Muscle of leg (tissue), 11 donors: ENCODE data around the gene CCNF. TPM values are rescaled to one million over a fixed set of nuclear protein-coding genes. Genes with fewer than 3 reads are reported as not detected.

ENCODE experiments used
- DNase-seq: peaks from one replicate; pipeline ENCODE4 v3.0.0; 2013
- H3K27ac ChIP-seq: one replicate; pipeline ENCODE4 v1.5.1; 2013; ENCODE audit warnings: mild to moderate bottlenecking, low read length, control low read depth
- H3K27me3 ChIP-seq: one replicate; pipeline ENCODE4 v1.6.1; 2013; ENCODE audit warnings: low read length; ENCODE audit not compliant: control insufficient read depth, insufficient read depth
- H3K36me3 ChIP-seq: one replicate; pipeline ENCODE4 v1.6.1; 2013; ENCODE audit warnings: low read length; ENCODE audit not compliant: control insufficient read depth, insufficient read depth
- H3K4me1 ChIP-seq: one replicate; pipeline ENCODE4 v1.6.1; 2013; ENCODE audit warnings: low read length; ENCODE audit not compliant: control insufficient read depth, insufficient read depth
- H3K4me3 ChIP-seq: one replicate; pipeline ENCODE4 v1.5.1; 2013; ENCODE audit warnings: low read length, control low read depth
- H3K9me3 ChIP-seq: replicated peaks from 2 replicates; pipeline ENCODE4 v1.6.1; 2013; ENCODE audit warnings: low read depth, low read length; ENCODE audit not compliant: control insufficient read depth
- WGBS: methylation state at CpG from one replicate; pipeline ENCODE4 v1.1.5; 2013; ENCODE audit warnings: missing lambda C conversion rate; ENCODE audit not compliant: insufficient coverage; 5-methylcytosine and 5-hydroxymethylcytosine counted together
- polyA plus RNA-seq, 8 donors: library from polyadenylated mRNA; unstranded; fragments of 120-200 nt; gene quantifications; one replicate each; pipeline versions ENCODE4 v1.2.1 to v1.2.3, GENCODE V29; 2013; ENCODE audit warnings: inconsistent platforms in 1 of 8, low replicate concordance in 1 of 8; ENCODE audit not compliant: insufficient read length in 8 of 8, insufficient read depth in 1 of 8
- total RNA-seq: library from RNA; stranded (reverse); fragments of 120-200 nt; gene quantifications from one replicate; pipeline ENCODE4 v1.2.4, GENCODE V29; 2013

The CCNF gene
- total and polyA plus RNA-seq, 9 donors = 5.3 to 9.1 (median 8.0) TPM

GRCh38 chr16:2388875-2389433 is 40.3 kb upstream of the CCNF start:
- Histone ChIP-seq H3K4me1 (no peaks in the 10 kb centered on the region), H3K27ac (no peak overlapping the region), H3K9me3 (peaks cover 8% of the 10 kb centered on the region), H3K4me3 (no peak overlapping the region), H3K27me3 (peaks cover 5% of the 10 kb centered on the region), H3K36me3 (no peaks in the 10 kb centered on the region)
- no CpG with 5 or more reads among the region's 2 CpGs for WGBS
- no peak for DNase-seq

GRCh38 chr16:2392025-2392424 is 37.2 kb upstream of the CCNF start:
- peaks cover 5% of the 10 kb centered on the region for H3K27me3 ChIP-seq
- no peaks in the 10 kb centered on the region for H3K4me1 ChIP-seq
- H3K36me3 ChIP-seq = no peaks in the 10 kb centered on the region
- peaks cover 8% of the 10 kb centered on the region for H3K9me3 ChIP-seq
- no peak overlapping the region for H3K4me3 ChIP-seq
- H3K27ac ChIP-seq = no peak overlapping the region
- DNase-seq = no peak

GRCh38 chr16:2398520-2398919 is 30.7 kb upstream of the CCNF start:
- H3K27me3 ChIP-seq = no peaks in the 10 kb centered on the region
- H3K4me3 ChIP-seq = no peak overlapping the region
- 47% methylated on average over 2 of the region's 5 CpGs for WGBS
- DNase-seq = peak; percentile 15
- no peaks in the 10 kb centered on the region for H3K36me3 ChIP-seq
- no peaks in the 10 kb centered on the region for H3K9me3 ChIP-seq
- H3K27ac ChIP-seq = no peak overlapping the region
- H3K4me1 ChIP-seq = no peaks in the 10 kb centered on the region

GRCh38 chr16:2404099-2404498 is 25.1 kb upstream of the CCNF start:
- Histone ChIP-seq H3K36me3 (no peaks in the 10 kb centered on the region), H3K4me1 (no peaks in the 10 kb centered on the region), H3K4me3 (no peak overlapping the region), H3K27me3 (peaks cover under 1% of the 10 kb centered on the region), H3K27ac (no peak overlapping the region), H3K9me3 (no peaks in the 10 kb centered on the region)
- DNase-seq = no peak
- no CpG with 5 or more reads among the region's 4 CpGs for WGBS

- Histone ChIP-seq H3K9me3 (no peaks in the 10 kb centered on the region), H3K27ac (no peak overlapping the region), H3K36me3 (no peaks in the 10 kb centered on the region), H3K27me3 (peaks cover 8% of the 10 kb centered on the region), H3K4me1 (no peaks in the 10 kb centered on the region), H3K4me3 (no peak overlapping the region)
- no CpG with 5 or more reads among the region's 2 CpGs for WGBS
- DNase-seq = no peak
Measured at GRCh38 chr16:2415085-2415484, 14.2 kb upstream of the CCNF start.

GRCh38 chr16:2420035-2420434 is 9.2 kb upstream of the CCNF start:
- no peaks in the 10 kb centered on the region for H3K9me3 ChIP-seq
- no peaks in the 10 kb centered on the region for H3K36me3 ChIP-seq
- H3K4me3 ChIP-seq = no peak overlapping the region
- no peak for DNase-seq
- H3K27me3 ChIP-seq = peaks cover 4% of the 10 kb centered on the region
- no peaks in the 10 kb centered on the region for H3K4me1 ChIP-seq
- H3K27ac ChIP-seq = no peak overlapping the region

- Histone ChIP-seq H3K27me3 (peaks cover 4% of the 10 kb centered on the region), H3K27ac (no peak overlapping the region), H3K4me1 (no peaks in the 10 kb centered on the region), H3K36me3 (no peaks in the 10 kb centered on the region), H3K9me3 (no peaks in the 10 kb centered on the region), H3K4me3 (no peak overlapping the region)
- WGBS = 74% methylated on average over 4 of the region's 7 CpGs
- no peak for DNase-seq
Measured at GRCh38 chr16:2422123-2422867, 7.0 kb upstream of the CCNF start.

- Histone ChIP-seq H3K4me3 (no peak overlapping the region), H3K9me3 (no peaks in the 10 kb centered on the region), H3K4me1 (peaks cover 10% of the 10 kb centered on the region), H3K27me3 (peaks cover 4% of the 10 kb centered on the region), H3K27ac (no peak overlapping the region), H3K36me3 (no peaks in the 10 kb centered on the region)
- DNase-seq = no peak
- WGBS = 90% methylated on average over 17 of the region's 25 CpGs
Measured at GRCh38 chr16:2424061-2425007, 4.9 kb upstream of the CCNF start.

- Histone ChIP-seq H3K4me3 (no peak overlapping the region), H3K4me1 (peaks cover 14% of the 10 kb centered on the region), H3K27ac (no peak overlapping the region), H3K27me3 (peaks cover 4% of the 10 kb centered on the region), H3K9me3 (no peaks in the 10 kb centered on the region), H3K36me3 (no peaks in the 10 kb centered on the region)
- DNase-seq = no peak
- 83% methylated on average over 7 of the region's 9 CpGs for WGBS
Measured at GRCh38 chr16:2425008-2425518, 4.2 kb upstream of the CCNF start.

- DNase-seq = no peak
- WGBS = 93% methylated on average over 13 of the region's 13 CpGs
- Histone ChIP-seq H3K27ac (no peak overlapping the region), H3K36me3 (no peaks in the 10 kb centered on the region), H3K4me3 (no peak overlapping the region), H3K27me3 (peaks cover 4% of the 10 kb centered on the region), H3K9me3 (no peaks in the 10 kb centered on the region), H3K4me1 (peaks cover 20% of the 10 kb centered on the region)
Measured at GRCh38 chr16:2425825-2426430, 3.3 kb upstream of the CCNF start.
